GM19324 (cell line): ENCODE measurements around the gene DOCK3.
"Not testable (repeated sequence)": the region's sequence is repeated elsewhere in the genome, so short reads cannot be mapped to it uniquely, and the experiment has no call there.

Experiments used
- ATAC-seq: cut with Tn5 transposase; IDR thresholded peaks from one replicate; pipeline ENCODE4 v1.9.1; 2021; ENCODE audit warnings: mild to moderate bottlenecking, moderate library complexity; ENCODE audit not compliant: unreplicated experiment, low FRiP score

Gene DOCK3

DNA sequence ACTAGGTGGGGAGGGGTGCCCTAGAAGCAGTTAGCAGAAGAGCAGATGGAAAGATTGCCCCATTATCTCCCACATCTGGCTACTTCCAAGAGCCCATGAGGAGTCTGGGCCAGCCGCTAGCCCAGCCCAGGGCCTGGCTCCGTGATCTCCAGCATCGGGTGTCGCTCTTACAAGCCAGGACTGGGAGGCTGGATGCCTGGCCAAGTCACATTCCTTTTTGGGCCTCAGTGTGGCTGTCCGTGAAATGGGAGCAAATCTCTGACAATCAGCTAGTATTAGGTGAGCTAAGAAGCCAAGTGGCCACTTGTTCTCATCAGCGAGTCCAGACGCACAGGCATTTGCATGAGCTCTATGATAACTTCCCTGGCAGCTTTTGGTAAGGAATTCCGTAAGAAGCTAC is 23.3 kb upstream of the DOCK3 start:
- ATAC-seq: no peak

DNA sequence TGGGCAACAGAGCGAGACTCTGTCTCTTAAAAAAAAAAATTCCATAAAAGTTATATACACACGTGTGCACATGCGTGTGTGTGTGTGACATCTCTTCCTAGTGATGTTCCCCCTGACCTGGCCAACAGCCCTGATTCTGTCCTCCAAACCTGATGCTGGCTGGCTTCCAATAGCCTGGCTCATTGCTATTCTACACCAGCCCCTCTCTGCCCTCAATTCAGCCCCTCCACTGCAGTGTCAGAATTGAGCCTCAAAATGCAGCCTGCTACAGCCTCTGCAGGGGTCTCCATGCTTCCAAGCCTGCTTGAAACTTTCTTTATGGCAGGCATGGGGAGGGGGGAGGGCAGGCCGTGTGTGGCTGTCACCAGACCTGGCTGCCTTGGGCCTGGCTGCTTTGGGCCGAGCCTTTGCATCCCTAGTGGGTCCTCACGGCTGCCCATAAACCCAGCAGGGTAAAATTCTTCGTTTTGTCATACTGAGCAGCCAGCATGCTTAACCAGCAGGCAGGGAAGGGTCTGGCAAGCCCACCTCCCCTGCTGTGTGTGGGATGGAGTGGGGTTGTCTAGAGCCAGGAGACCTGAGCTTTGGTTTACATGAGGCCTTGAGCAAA is 22.7 kb upstream of the DOCK3 start:
- no peak for ATAC-seq

DNA sequence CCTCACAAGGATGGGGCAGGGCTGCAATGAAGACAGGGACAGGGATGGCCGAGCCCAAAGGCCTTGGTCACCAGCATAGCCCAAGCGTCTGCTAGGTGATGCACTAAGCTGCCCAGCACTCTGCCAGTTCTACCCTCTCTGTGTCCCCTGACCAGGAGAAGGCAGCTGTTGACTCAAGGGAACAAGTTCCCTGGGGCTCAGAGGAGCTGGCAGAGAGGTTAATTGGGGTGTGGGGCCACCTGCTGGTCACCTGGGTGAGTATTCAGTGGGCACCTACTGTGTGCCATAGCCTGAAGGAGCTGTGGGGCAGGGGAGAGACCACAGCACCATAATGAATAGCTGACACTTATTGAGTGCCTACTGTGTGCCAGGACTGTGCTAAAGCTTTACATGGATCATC is 22.0 kb upstream of the DOCK3 start:
- no peak for ATAC-seq

DNA sequence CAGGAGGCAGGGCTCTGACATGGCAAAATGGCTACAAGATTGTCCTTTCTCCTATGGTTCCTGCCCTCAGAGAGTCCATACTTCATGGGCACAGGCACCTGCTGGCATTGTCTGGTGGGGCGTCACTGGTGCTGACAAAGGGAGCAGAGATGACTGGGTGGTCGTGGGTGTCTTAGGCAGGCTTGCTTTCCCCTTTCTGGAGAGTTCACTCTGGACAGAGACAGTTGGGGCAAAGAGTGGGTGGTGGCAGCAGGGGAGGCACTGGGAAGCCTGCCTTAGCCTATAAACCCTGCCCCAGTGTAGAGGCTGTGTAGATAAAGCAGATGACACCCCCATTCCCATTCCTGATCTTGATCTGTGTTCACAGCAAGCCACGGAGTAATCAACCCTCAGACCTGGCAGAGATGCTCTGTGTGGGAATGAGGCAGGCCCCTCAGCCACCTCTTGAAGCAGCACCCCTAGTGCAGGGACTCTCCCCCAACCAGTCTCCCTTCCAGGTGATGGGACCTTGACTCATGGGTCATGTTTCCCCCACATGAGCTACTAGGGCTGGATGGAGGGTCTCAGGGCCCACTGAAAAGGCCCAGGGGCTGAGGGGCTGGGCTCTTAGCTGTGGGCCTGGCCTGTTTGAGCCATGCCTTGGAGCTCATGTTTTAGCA is 20.7 kb upstream of the DOCK3 start:
- ATAC-seq: no peak

DNA sequence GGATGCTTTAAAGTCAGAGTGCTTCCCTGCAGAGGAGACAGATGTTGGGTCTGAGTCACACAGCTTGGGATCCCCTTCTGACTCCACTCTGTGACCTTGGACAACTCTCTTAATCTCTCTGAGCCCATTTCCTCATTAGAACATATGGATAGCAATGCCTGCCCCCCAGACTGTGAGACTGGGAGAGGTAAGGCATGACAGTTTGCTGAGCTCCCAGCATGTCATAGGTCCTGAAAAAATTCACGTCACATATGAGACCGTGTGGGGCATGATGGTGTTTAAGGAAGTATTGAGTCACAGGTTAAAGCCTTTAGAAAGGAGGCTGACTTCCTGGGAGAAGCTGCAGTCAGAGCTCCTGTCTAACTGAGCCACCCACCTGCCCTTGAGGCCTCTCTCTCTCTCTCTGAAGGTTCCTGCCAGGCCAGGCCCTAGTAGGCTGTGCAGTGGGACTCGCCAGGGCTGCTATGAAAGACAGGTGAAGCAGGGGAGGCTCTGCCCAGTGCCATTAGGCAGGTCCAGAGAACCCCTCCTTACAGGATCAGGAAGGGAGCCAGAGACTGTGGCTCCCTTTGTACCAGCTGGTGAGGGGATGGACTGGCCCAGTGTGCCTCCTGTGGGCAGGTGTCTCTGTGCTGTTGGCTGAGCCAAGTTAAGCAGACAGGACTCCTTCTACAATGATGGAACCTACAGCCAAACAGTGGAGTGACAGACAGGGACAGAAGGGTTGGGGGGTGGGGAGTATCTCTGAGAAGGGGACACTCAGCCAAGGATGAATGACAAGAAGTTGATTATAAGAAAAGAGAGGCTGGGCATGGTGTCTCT is 19.5 kb upstream of the DOCK3 start:
- ATAC-seq: no peak

DNA sequence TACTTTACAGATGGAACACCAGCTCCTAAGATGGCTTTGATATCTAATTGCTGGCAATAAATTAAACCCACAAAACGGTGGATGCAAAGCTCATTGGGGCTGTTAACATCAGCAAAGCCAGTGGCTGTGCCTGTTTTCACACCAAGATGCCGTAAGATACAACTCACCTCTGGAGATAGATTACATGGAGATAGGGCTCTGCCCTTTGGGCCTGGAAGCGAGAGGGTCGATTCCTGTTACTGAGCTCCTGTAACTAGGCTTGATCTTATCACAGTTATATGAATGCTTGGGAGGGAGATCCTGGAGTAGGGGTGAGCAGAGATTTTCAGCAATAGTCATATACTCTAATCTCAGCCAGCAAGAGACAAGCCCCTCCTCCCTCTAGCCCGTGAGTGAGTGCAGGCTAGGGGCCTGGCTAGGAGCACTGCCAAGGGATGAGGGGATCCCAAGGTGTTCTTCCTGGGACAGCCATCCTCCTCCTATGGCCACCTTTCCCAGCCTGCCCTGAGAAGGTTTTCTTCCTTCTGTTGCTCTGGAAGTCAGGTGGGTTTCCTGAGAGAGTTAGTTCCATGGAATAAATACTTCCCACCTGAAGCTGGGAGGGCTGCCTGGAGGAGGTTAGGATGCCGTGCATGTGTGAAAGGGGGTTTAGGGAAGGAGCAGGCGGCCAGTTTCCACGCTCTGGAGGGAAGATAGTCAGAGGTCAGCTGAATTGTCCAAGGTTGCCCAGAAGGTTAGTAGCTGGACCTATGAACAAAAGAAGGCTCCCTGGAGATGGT is 18.1 kb upstream of the DOCK3 start:
- ATAC-seq: no peak

DNA sequence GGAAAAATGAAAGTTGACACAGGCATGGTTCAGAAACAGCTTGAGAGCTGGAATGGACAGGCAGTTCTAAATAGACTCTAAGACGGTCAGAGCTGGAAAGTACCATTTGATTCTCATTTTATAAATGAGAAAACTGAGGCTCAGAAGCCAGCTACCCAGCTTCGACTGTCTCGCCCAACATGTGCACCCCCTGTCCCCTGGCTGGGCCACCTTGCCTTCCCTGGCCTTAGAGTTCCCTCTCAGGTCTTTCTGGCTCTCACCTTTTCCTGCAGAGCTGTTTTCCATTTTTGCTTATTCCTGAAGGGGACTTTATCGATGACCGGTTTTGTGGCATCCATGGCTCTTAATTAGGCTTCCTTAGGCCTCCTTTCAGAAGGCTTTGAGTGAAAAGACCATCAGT is 17.3 kb upstream of the DOCK3 start:
- no peak for ATAC-seq

DNA sequence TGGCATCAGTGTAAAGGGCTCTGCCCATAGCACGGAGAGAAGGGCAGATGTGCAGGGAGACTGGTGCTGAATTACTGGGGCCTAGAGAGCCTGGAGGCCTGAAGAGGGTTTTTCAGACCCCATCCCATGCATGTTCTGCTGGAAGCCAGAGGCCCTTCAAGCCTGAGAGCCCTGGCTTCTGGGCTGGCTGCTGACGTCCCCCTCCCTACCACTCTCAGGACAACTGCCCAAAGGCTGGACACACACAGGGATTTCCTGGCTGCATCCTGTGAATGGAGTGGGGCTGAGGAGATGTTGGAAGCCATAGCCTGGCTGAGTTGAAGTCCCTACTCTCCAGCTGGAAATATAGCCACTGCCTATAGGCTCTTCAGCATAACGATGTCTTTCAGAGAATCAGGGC is 16.9 kb upstream of the DOCK3 start:
- ATAC-seq: no peak

DNA sequence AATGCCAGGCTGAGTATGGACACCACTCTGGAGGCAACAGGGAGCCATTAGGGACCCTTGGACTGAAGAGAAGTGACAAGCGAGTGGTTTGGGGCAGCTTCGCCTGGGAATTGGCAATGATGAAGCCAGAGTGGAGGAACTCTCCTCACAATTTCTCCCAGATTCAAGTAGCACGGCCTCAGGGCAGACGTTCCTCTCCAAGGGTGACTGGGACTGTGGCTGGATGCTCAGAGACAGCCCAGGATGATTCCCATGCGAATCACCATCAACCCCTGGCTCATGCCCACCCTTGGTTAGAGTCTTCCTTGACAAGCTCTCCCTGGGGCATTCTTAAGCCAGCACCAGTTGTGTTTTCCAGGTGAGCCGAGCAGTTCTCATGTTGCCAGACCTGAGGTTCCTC is 16.3 kb upstream of the DOCK3 start:
- ATAC-seq: no peak

DNA sequence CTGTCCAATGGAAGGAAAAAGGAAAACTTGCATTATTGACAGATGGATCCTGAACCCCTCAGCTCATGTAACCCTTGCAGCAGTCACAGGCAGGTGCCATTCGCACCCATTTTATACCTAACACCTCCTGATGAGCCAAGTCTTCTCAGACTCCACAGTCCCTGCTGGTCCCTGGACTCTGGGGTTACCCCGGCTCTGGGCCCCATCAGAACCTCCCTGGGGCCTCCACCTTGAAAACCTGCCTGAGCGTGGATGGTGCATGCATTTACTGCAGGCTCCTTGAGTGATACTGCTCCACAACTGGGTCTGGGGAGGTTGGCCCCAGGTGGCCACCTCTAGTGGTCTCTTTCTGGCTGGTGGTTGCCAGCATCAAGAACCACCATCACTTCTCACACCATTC is 15.9 kb upstream of the DOCK3 start:
- no peak for ATAC-seq

DNA sequence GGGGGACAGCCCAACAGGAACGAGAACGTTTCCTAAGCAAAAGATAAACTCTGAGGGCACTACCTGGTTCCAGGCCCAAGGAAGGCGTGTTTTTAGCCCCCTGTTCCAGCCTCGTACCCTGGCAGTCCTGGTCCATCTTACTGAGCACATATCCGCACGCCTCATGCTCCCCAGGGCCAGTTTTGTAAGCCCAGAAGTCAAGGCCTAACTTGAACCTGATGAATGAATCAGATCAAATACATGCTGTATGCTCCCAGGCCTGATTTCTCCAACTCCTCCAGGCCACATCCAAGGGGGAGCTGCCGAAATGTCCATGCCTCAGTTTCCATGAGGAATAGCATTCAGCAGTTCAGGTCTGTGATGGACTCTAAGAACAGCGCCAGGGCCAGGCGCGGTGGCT is 14.3 kb upstream of the DOCK3 start:
- no peak for ATAC-seq

DNA sequence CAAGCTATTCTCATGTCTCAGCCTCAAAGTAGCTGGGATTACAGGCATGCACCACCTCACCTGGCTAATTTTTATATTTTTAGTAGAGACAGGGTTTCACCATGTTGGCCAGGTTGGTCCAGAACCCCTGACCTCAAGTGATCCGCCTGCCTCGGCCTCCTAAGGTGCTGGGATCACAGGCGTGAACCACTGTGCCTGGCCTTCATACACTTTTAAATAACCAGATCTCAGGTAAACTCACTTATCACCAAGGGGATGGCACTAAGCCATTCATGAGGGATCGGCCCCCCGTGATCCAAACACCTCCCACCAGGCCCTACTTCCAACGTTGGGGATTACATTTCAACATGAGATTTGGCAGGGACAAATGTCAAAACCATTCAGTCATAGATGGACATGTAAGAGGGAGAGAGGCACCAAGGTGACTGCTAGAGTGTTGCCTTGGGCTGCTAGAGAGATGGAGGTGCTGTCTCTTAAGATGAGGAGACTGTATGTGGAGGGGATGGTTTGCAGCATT is 13.3 kb upstream of the DOCK3 start:
- no peak for ATAC-seq

DNA sequence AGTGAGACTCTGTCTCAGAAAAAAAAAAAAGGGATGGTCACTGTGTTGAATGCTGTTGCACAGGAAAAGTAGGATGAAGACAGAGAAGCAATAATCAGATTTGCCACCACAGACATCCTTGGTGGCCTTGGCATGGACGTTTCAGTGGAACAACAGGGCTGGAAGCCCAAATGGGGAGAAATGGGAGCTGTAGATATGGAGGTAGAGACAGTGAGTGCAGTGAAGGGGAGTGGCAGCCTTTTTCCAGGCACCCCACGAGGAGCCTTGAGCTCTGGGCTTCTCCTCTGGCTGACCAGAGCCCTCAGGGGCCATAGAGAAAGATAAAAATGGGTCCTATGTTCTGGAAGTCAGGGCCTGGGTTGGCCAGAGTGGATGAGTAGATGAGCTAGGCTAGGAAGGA is 12.3 kb upstream of the DOCK3 start:
- ATAC-seq: no peak

DNA sequence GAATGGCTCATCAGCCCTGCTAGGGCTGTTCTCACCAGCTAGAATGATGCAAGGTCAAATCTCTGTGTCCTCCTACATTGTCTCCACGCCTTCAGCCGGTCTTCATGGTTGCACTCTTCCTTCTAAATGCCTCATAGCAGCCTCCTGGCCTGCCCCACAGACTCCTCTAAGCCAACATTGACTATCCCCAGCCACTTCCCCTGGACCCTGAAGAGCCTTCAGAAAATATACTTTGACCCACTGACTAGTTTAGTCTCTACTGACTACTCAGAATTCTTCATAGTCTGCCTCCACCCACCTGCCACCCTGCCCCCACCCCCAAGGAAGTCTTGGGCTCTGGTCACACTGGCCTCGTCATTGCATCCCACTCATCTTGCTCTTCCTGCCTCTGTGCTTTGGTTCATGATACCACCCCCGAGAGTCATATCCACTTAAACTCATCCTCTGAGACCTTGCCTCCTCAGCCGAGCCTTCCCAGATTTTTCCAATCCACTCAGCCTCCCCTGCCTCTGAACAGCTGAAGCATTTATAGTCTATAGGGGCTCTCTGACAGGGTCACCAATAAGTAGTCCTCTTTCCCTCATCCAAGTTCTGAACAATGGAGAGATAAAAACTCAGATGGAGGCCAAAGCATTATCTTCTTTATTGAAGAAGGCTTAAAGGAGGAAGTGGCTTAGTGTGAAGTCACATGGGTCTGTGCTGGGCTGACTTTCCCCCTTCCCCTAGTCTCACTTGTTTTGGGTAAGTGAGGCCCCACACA is 9.5 kb upstream of the DOCK3 start:
- ATAC-seq: no peak

DNA sequence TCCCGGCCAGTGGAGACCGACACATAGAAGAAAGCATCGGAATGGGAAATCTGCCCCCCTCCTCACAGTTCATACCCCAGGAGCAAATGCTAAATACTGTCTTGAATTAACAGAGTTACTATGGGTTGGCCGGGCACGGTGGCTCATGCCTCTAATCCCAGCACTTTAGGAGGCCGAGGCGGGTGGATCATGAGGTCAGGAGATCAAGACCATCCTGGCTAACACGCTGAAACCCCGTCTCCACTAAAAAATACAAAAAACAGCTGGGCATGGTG is 8.9 kb upstream of the DOCK3 start:
- not testable (repeated sequence) for ATAC-seq

DNA sequence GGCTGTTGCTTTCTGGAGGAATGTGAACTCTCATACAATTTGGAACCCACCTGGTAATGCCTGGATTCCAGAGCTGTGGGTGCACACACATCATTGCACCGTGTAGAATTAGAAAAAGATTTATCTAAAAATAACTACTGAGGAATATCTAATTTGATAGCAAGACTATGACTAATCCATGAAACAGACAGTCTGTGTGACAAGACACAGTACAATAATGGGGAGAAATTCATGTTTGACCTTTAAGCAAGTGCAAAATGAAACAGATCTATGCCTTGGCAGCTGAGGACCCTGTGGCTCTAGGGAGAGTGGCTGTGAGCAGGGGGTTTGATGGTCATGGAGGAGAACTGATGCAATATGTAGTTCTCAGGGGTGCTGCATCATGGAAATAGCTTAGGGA is 7.9 kb upstream of the DOCK3 start:
- no peak for ATAC-seq

DNA sequence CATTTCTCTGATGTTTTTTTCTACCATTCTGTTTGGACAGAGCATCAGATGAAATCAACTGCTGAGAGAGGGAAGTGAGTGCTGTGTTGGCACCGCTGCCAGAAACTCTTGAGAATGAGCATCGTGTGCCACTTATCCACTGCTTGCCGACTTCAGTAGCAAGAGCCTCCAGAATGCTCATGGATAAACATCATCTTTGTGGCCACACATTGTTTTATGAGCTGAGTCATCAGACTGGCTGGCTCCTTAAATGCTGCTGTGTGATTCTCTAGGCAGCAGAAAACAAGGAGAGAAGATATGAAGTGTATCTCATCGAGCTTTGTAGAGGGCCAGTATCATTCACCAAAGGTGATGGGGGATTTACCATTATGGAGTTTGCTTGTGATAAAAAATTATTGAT is 3.4 kb upstream of the DOCK3 start:
- no peak for ATAC-seq

DNA sequence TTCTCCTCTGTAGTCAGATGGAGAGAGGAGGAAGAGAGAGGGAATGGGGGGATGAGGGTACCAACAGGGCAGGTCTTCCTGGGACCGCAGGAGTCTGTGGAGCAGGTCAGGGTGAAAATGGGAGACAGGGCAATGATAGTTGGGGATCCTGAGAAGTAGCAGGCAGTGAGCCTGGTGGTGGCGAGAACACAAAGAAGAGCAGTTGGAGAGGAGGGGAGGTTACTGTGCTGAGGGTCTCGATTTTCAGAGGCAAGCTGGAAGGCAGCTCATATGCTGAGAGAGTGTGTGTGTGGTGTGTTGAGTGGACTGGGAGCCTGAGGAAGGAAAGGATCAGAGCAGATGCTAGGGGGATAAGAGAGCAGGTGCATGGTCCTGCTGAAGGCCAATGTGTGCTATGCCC is 2.1 kb upstream of the DOCK3 start:
- ATAC-seq: no peak

DNA sequence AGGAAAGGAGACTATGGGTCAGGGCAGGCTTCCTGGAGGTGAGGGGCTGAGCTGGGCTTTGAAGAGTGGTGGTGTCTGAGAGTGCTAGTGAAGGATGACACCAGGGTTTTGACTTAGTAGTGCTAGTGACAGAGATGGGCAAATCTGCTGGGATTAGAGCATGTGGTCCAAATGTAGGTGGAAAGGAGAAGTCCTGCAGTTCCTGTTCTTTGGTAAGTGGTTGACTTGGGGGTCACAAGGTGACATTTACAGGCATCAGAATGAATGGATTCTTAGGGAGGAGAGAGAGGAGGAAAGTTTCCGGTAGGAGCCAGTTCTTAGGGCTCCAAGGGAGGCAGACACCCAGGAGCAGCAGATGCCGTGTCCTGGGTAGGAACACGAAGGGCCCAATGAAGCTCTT is 796 bp upstream of the DOCK3 start:
- no peak for ATAC-seq
